GM18505 (cell line): ENCODE measurements around the gene TMEM184A.

Experiments used
- ATAC-seq: cut with Tn5 transposase; IDR thresholded peaks from one replicate; pipeline ENCODE4 v1.9.1; 2021; ENCODE audit not compliant: unreplicated experiment
- POLR2A ChIP-seq: IDR thresholded peaks from 4 replicates; pipeline ENCODE4 v1.6.1; 2011; ENCODE audit warnings: borderline replicate concordance; ENCODE audit not compliant: insufficient read depth, insufficient read length; ENCODE audit errors: extremely low read depth

TMEM184A gene

DNA sequence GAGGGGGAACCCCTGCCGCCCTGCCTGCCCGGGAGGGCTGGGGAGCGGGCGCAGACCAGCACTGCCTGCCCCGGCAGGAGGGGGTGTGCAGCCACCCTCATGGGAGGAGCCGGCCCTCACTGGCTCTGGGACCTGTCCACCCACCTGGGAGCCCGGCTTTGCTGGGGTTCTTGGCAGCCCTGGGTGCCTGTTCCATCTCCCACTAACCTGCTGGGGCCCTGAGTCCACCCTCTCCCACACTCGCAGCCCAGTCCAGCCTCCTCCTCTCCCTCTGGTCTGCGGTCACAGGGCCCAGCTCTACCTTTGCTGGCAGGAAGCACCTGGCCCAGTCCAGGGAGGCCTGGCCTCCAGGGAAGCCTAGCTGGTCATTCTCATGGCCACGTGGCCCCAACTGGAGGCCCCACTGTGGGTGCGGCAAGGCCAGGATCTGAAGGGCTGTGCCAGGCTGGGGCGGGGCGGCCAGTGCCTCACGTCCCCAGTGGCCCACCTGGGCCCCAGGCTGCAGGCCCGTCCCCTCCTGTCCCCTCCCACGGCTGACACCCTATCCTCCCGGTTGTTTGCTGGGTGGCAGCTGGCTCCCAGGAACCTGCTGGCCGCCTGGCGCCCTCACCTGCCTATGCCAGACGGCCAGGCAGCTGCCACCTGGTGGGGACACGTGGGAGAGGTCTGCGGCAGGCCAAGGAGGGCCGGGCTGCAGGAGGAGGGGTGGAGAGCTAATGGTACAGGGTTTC, at the start of gene TMEM184A:
Gene TMEM184A, minus strand, starts transcription at position 393 of the 731 bp plus-strand sequence. CDS start 721 bp downstream, outside the sequence.
- ATAC-seq: no peak
- no peak for TF ChIP-seq POLR2A

DNA sequence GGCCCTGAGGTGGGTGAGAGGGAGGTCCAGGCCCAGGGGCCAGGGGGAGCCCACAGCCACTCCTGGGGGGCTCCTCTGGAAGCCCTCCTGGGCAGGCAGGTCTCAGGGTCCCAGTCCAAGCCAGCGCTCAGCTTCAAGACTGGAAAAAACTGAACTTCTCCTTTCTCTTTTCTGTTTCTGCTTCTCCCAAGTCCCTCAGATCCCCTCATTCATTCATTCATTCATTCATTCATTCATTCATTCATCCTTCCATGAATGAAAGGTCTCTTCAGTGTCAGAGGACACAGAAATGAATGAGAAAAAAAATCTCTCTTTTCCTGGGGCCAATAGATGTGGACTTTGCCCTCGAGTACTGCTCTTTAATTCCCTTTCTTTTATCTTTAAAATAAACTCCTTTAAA, 48.4 kb upstream of the TMEM184A start:
- ATAC-seq: no peak
- no peak for TF ChIP-seq POLR2A

DNA sequence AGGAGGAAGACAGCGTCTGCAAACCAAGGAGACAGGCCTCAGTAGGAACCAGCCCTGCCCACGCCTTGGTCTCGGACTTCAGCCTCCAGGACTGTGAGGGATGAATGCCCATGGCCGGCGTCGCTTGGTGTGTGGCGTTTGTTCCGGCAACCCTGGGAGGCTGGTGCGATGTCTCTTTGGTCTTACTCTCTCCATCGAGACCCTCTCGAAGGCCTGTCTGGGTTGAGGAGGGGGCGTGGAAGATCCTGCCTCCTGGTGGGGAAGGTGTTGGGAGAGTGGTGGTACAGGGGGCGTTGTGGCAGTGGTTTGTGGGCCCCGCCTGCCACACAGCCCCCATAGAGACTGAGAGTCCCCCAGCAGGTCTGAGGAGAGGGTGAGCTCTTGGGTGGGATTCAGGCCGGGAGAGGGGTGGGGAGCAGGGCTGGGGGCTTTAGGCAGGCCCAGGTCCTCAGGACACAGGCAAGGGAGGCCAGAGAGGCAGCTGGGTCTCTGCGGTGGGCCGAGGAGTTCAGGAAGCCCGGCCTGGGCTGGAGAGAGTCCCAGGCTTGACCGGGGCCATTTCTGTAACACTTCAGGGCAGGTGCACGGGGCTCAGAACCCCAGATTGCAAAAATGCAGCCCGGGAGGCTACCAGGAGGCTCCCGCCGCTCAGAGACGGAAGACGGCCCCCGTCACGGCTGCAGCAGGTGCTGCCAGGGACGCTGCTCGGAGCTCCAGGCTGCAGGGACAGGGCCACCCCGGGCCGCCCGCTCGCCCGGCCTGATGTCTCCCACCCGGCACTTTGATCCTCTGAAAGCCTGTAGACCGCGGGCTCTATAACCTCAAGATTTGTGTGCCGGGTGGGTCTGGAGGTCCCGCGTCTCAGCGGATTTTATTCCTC, 47.6 kb upstream of the TMEM184A start:
- no peak for ATAC-seq
- TF ChIP-seq POLR2A: no peak

DNA sequence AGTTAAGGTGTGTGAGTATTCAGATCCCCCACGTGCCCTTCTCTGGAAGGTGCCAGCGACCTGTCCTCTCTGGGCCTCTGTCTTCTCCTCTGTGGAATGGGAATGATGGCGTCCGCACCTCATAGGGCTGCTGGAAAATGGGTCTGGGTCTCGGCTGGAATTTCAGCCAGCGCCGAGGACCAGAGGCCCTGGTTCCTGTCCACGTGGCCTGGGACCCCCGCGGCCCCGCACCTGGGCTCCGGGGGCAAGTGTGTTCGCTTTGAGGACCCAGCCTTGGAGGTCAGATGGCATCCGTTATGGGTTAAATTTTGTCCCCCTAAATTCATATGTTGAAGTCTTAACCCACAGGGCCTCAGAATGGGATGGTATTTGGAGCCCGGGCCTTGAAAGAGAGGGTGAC, 46.4 kb upstream of the TMEM184A start:
- no peak for TF ChIP-seq POLR2A
- no peak for ATAC-seq

DNA sequence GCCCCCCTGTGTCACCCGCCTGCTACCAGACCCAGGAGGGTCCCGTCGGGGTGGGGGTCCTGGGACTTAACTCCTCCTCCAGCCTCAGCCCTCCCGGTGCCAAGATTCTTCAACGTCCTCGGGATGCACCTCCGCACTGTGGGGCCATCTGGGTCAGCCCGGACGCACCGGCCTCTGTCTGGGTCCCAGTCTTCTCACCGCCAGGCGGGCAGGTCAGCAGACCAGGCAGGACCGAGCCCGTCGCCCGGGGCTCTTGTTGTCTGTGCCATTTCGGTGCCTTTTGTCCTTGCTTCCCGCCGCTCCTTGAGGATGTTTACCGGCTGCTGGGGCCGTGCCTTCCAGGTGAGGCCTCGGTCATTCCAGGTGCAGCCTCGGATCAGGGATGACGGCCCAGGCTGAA, 46.0 kb upstream of the TMEM184A start:
- no peak for TF ChIP-seq POLR2A

DNA sequence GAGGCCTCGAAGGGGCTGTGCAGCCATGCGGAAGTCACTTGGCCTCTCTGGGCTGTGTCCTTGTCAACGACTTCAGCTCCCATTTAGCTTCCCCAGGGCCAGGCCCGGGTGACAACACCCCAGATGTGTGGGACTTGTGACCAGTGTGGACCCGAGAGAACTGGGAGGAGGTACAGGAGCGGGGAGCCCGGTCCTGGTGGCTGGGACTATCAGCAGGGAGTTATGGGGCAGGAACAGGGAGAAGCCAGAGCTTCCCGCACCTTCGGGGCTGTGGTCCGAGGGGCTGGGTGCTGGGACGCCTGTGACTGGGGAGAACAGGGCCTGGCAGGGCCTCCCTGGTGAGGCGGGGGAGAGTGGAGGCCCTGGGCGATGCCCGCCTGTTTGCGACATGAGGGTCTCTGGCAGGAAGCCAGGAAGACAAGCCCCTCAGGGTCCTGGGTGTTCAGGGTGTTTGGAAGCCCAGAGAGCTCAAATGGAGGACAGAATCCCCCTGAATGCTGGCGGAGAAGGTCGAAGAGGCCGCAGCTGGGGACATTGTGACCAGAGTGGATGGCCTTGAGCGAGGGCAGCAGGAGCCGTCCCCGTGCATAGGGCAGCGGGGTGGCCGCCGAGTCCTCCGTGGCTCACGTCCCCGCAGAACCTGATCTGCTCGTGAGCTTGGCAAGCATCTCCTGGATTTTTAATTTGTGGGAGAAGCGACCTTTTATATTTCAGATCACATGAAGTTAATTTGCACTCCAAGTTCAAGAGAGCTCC, 43.8 kb upstream of the TMEM184A start:
- ATAC-seq: no peak
- no peak for TF ChIP-seq POLR2A

More for the DNA sequence above, 46.0 kb upstream of the TMEM184A start:
- no peak for ATAC-seq

DNA sequence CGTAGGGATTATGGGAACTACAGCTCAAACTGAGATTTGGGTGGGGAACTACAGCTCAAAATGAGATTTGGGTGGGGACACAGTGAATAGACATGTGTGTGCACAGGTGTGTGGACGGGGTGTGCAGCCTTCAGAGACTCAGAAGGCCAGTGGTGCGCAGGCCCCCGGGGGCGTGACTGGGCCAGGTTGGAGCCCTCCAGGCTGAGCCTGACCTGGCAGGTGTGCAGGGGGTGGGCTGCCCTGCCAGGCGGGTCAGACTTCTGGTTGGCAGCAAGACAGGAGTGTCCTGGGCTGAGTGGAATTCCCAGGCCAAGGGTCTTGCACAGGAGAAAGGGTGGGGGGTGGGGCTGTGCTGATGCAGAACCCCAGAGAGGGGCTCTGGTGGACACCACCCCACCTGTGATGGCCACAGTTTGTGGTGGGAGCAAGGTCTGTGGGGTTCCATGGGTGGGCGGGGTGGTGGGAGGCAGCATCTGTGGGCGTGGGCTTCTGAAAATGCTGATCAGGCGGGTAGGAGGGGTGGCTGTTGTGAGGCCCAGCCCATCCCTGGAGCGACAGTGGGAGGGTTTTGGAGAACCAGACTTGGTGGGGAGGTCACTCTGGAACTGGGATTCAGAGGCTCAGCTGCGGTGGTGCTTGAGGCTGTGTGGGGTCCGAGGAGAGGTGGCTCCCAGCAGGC, 43.1 kb upstream of the TMEM184A start:
- no peak for TF ChIP-seq POLR2A
- ATAC-seq: no peak

DNA sequence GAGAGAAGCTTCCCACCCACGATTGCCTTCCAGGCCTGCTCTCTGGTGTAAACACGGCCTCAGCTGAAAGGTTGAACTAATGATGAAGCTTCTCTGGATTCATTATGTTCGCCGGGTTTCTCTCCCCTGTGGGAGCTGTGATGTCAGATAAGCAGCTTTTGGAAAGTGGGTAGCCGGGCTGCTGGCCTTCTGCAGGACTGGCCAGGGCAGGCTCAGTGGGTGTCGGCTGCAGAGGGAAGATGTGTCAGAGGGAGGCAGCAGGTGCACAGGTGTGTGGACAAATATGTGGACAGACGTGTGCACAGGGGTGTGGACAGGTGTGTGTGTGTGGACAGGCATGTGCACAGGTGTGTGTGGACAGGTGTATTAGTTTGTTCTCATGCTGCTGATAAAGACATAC, 42.3 kb upstream of the TMEM184A start:
- no peak for TF ChIP-seq POLR2A
- no peak for ATAC-seq

DNA sequence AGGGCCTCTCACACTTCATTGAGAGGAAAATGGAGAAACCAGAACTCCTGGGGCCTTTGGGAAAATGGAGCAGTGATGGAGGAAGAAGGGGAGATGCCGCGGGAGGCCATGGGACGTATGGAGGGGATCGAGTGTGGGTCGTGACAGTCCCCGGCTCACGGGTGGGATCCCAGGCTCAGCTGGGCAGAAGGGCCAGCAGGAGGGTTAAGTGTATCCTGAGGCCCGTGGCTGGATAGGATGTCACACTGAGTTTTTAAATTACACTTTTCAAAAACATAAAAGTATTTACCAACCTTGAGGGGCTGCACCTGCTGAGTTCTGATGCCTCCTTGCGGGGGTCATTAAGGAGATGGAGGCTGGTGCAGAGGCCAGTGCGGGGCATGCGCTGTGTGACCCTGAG, 41.8 kb upstream of the TMEM184A start:
- no peak for TF ChIP-seq POLR2A
- no peak for ATAC-seq

DNA sequence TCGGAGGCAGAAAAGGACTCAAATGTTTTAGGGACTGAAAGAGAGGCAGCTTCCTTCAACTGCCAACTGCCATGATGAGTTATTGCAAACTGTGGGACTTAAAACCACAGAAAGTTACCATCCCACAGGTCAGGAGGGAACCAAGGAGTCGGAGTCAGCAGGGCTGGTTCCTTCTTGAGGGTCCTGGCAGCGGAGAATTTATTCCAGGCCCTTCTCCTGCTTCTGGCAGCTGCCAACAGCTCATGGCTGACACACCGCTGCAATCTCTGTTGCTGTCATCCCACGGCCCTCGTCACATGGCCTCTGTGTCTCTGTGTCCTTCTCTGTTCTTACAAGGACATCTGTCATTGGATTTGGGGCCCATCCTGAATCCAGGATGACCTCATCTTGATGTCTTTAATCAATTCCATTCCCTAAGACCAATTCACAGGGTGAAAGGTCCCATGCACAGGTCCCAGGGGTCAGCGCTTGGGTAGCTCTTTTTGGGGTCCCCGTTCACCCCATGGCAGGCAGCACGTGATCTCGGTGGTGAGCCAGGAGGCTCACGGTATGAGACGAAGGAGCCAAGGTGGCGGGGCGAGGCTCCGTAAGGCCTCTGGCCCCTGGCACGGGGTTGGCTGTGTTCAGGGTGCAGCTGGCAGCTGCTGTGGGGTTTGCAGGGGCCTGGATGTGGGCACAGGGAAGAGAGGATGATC, 41.2 kb upstream of the TMEM184A start:
- TF ChIP-seq POLR2A: no peak
- ATAC-seq: no peak

DNA sequence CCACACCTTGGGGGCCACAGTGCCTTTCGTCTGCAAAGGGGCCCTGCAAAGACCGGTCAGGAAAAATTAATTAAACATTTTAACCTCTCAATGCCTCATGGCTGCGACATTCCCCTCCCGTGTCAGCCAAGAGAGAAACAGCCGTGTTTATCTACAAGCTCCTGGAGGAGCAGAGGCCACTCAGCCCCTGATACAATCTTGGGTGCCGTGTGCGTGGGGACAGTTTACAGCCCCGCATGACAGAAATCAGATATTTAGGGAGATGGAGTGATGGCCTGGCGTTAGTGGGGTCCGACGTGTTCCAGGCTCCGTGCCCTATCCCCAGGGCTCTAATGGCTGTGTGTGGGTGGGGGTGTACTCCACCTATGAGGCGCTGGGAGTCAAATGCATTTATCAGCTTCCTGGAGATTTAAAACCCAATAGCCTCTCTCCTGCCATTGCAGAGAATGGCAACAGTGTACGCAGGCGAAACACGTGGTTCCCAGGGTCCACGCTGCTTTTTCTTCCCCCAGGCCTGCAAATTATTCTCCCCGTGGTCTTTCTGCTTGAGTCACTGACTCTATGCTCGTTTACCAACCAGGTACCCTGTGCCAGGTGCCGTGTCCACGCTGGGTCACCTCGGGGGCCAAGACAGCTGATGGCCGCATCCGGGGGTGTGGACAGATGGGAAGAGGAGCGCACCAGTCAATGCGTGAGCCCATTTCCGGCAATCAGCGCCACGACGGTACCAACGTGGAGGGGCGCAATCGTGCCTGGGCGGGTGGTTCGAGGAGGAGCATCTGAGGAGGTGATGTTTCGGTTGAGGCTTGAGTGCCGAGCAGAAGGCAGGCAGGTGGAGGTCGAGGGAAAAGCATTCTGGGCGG, 40.4 kb upstream of the TMEM184A start:
- no peak for ATAC-seq
- no peak for TF ChIP-seq POLR2A
